ENCODE results near the gene GNA15. TPM values are rescaled to one million over a fixed set of nuclear protein-coding genes. Genes with fewer than 3 reads are reported as not detected.
A peak's percentile ranks its signal among the peaks of the same experiment; 100 is the strongest.

Gene GNA15
- total RNA-seq, 1 experiment from 2014 or later: 0.22 TPM

- no peak for TF ChIP-seq ZNF281 (CRISPR knock-in tag; IDR thresholded peaks at IDR 0.05)
Measured at GRCh38 chr19:3188627-3189596, 53.1 kb downstream of the GNA15 start (continued).

- Mint-ChIP-seq H3K36me3 (peaks cover 10% of the 10 kb centered on the region), H3K9me3 (no peaks in the 10 kb centered on the region), H3K27me3 (ENCODE audit: low read depth) (no peaks in the 10 kb centered on the region), H3K4me1 (peaks cover 20% of the 10 kb centered on the region), H3K4me3 (no peak overlapping the region), H3K27ac (no peak overlapping the region)
- ChIA-PET POLR2A (interaction anchor here (0.6 kb wide), 1 partner anchor 178 kb away, joined by 3 read pairs; no protein-coding TSS in a partner anchor), CTCF (interaction anchor here (0.5 to 1.3 kb wide), 7 partner anchors 8 to 239 kb away, joined by 3 to 5 read pairs (median 4); no protein-coding TSS in a partner anchor)
- TF ChIP-seq PRDM15 (CRISPR knock-in tag; IDR thresholded peaks at IDR 0.05) (no peak), NFYB (CRISPR knock-in tag; conservative IDR thresholded peaks at IDR 0.05; ENCODE audit: low read depth) (no peak), OVOL2 (CRISPR knock-in tag; IDR thresholded peaks at IDR 0.05; ENCODE audit: borderline replicate concordance) (no peak)
- TF ChIP-seq, protein P1, sequence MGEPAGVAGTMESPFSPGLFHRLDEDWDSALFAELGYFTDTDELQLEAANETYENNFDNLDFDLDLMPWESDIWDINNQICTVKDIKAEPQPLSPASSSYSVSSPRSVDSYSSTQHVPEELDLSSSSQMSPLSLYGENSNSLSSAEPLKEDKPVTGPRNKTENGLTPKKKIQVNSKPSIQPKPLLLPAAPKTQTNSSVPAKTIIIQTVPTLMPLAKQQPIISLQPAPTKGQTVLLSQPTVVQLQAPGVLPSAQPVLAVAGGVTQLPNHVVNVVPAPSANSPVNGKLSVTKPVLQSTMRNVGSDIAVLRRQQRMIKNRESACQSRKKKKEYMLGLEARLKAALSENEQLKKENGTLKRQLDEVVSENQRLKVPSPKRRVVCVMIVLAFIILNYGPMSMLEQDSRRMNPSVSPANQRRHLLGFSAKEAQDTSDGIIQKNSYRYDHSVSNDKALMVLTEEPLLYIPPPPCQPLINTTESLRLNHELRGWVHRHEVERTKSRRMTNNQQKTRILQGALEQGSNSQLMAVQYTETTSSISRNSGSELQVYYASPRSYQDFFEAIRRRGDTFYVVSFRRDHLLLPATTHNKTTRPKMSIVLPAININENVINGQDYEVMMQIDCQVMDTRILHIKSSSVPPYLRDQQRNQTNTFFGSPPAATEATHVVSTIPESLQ (CRISPR knock-in tag; IDR thresholded peaks at IDR 0.05): no peak
- TF ChIP-seq, protein P2, sequence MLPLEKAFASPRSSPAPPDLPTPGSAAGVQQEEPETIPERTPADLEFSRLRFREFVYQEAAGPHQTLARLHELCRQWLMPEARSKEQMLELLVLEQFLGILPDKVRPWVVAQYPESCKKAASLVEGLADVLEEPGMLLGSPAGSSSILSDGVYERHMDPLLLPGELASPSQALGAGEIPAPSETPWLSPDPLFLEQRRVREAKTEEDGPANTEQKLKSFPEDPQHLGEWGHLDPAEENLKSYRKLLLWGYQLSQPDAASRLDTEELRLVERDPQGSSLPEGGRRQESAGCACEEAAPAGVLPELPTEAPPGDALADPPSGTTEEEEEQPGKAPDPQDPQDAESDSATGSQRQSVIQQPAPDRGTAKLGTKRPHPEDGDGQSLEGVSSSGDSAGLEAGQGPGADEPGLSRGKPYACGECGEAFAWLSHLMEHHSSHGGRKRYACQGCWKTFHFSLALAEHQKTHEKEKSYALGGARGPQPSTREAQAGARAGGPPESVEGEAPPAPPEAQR (CRISPR knock-in tag; IDR thresholded peaks at IDR 0.05): no peak
- DNase-seq (ENCODE audit: low spot score) (peak; percentile 56), ATAC-seq (no peak; the same call in 1 of the 2 replicates)
Measured at GRCh38 chr19:3189702-3190469, 54.1 kb downstream of the GNA15 start.

DNA sequence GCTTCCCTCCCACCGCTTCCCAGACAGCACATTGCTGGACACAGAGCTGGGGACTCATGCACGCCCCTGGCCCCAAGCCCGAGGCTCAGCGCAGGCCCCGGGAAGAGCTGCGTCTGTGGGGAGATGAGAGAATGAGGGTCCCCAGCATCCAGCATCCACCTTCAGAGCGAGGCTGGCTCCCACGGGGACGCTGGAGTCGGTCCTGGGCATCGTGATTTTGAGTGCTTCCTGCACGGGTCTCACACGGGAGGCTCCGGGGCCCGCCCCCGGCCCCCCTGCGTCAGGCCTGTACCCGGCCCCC, 54.6 kb downstream of the GNA15 start:
- H3K36me3 Mint-ChIP-seq: peaks cover 10% of the 10 kb centered on the region
- no peak overlapping the region for H3K27ac Mint-ChIP-seq
- H3K9me3 Mint-ChIP-seq: no peaks in the 10 kb centered on the region
- DNase-seq (ENCODE audit: low spot score) (no peak), ATAC-seq (no peak)
- no peak overlapping the region for H3K4me3 Mint-ChIP-seq
- ChIA-PET CTCF (interaction anchor here (0.5 to 1.3 kb wide), 5 partner anchors 8 to 240 kb away, joined by 3 to 5 read pairs (median 4); no protein-coding TSS in a partner anchor), POLR2A (interaction anchor here (0.6 kb wide), 1 partner anchor 179 kb away, joined by 3 read pairs; no protein-coding TSS in a partner anchor)
- H3K4me1 Mint-ChIP-seq: peaks cover 20% of the 10 kb centered on the region
- H3K27me3 Mint-ChIP-seq (ENCODE audit: low read depth): no peaks in the 10 kb centered on the region
- no peak for TF ChIP-seq NR2C2 (CRISPR knock-in tag; IDR thresholded peaks at IDR 0.05)
- no peak for TF ChIP-seq FOXP1 (CRISPR knock-in tag; IDR thresholded peaks at IDR 0.05; ENCODE audit: borderline replicate concordance)
- TF ChIP-seq, protein P3, sequence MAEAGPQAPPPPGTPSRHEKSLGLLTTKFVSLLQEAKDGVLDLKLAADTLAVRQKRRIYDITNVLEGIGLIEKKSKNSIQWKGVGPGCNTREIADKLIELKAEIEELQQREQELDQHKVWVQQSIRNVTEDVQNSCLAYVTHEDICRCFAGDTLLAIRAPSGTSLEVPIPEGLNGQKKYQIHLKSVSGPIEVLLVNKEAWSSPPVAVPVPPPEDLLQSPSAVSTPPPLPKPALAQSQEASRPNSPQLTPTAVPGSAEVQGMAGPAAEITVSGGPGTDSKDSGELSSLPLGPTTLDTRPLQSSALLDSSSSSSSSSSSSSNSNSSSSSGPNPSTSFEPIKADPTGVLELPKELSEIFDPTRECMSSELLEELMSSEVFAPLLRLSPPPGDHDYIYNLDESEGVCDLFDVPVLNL (CRISPR knock-in tag; IDR thresholded peaks at IDR 0.05; ENCODE audit: borderline replicate concordance, low read depth): no peak
- TF ChIP-seq, protein P4, sequence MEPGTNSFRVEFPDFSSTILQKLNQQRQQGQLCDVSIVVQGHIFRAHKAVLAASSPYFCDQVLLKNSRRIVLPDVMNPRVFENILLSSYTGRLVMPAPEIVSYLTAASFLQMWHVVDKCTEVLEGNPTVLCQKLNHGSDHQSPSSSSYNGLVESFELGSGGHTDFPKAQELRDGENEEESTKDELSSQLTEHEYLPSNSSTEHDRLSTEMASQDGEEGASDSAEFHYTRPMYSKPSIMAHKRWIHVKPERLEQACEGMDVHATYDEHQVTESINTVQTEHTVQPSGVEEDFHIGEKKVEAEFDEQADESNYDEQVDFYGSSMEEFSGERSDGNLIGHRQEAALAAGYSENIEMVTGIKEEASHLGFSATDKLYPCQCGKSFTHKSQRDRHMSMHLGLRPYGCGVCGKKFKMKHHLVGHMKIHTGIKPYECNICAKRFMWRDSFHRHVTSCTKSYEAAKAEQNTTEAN (CRISPR knock-in tag; IDR thresholded peaks at IDR 0.05): no peak
- TF ChIP-seq ETV6 (CRISPR knock-in tag; IDR thresholded peaks at IDR 0.05): no peak
- TF ChIP-seq ZBTB21 (CRISPR knock-in tag; IDR thresholded peaks at IDR 0.05; ENCODE audit: borderline replicate concordance): no peak
- no peak for TF ChIP-seq TCF7 (CRISPR knock-in tag; IDR thresholded peaks at IDR 0.05; ENCODE audit: low read depth)
- TF ChIP-seq ESRRA (CRISPR knock-in tag; IDR thresholded peaks at IDR 0.05; ENCODE audit: borderline replicate concordance): no peak
- TF ChIP-seq E2F1 (CRISPR knock-in tag; IDR thresholded peaks at IDR 0.05): no peak

Data from WTC11 (cell line).